Fibroblast of villous mesenchyme (primary cell): ENCODE measurements around the gene RCE1. TPM values are rescaled to one million over a fixed set of nuclear protein-coding genes. Genes with fewer than 3 reads are reported as not detected.

Experiments used
- DNase-seq: peaks from one replicate; pipeline ENCODE4 v3.0.0-alpha.2; 2010; ENCODE audit warnings: low read depth
- H3K4me3 ChIP-seq: 2 replicates; pipeline ENCODE4 v1.5.1; 2011; ENCODE audit warnings: low read depth, mild to moderate bottlenecking, low read length
- total RNA-seq: library from RNA; depleted of rRNA; stranded (reverse); fragments of >200 nt; gene quantifications from 2 replicates; pipeline ENCODE4 v1.2.3, GENCODE V29; 2012
- TF ChIP-seq, protein P1 (sequence below): IDR thresholded peaks from 2 replicates; pipeline ENCODE4 v1.5.1; 2012; ENCODE audit warnings: low read depth, mild to moderate bottlenecking, low read length; ENCODE audit not compliant: insufficient read depth

The RCE1 gene
- total RNA-seq, 1 donor, result 11.7 TPM

DNA sequence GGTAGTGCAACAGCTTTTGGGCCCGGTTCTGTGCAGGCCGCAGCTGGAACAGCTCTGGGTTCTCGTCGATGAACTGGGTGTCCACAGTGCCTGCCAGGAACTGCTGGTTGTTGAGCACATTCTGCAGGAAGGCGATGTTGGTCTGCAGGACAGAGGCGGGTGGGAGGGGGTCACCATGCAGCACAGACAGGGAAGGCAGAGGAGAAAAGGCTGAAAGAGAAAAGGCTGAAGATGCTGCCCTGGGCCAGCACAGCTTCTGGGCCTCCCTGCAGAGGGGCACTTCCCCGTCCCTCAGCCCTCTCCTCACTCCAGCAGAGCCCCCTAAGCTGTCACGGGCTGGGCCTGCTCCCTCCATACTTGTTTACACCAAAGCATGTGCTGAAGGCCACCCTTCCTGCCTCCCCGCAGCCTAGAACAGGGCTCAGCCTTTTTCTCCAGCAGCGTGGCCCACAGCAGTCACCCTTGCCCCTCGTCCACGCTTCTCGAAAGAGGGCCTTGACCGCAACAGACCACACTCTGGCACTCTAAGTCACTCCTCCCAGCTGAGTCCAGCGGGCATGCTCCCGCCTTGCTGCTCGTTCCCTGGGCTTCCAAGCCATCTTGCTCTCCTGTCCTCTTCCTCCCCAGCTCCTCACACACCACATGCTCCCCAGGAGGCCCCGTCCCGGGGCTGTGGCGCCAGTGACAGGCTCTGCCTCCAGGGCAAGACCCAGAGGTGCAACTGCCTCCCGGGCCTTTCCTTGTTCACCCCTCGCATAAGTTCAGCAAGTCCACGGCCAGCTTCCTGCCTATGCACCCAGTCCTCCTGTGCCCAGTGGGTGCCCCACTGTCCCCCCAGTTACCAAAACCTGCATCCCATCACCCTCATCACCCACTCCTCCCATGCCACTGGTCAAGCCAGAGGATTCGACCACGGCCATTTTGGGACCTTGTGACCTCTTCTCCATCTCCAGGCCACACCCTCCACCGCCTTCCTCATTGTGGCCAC, 10.3 kb downstream of the RCE1 start:
- TF ChIP-seq, protein P1, sequence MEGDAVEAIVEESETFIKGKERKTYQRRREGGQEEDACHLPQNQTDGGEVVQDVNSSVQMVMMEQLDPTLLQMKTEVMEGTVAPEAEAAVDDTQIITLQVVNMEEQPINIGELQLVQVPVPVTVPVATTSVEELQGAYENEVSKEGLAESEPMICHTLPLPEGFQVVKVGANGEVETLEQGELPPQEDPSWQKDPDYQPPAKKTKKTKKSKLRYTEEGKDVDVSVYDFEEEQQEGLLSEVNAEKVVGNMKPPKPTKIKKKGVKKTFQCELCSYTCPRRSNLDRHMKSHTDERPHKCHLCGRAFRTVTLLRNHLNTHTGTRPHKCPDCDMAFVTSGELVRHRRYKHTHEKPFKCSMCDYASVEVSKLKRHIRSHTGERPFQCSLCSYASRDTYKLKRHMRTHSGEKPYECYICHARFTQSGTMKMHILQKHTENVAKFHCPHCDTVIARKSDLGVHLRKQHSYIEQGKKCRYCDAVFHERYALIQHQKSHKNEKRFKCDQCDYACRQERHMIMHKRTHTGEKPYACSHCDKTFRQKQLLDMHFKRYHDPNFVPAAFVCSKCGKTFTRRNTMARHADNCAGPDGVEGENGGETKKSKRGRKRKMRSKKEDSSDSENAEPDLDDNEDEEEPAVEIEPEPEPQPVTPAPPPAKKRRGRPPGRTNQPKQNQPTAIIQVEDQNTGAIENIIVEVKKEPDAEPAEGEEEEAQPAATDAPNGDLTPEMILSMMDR, result no peak
- H3K4me3 ChIP-seq, result no peak overlapping the region
- no peak for DNase-seq

GRCh38 chr11:66854231-66854661, 11.0 kb downstream of the RCE1 start:
- no peak for DNase-seq
- no peak overlapping the region for H3K4me3 ChIP-seq
- TF ChIP-seq, protein P1, result no peak

GRCh38 chr11:66854729-66855211, 11.5 kb downstream of the RCE1 start:
- no peak overlapping the region for H3K4me3 ChIP-seq
- TF ChIP-seq, protein P1, result no peak
- DNase-seq, result no peak

GRCh38 chr11:66855574-66856495, 12.6 kb downstream of the RCE1 start:
- TF ChIP-seq, protein P1, result peak; percentile 2
- H3K4me3 ChIP-seq, result peak overlapping the region; percentile 65
- peak; percentile 89 for DNase-seq

DNA sequence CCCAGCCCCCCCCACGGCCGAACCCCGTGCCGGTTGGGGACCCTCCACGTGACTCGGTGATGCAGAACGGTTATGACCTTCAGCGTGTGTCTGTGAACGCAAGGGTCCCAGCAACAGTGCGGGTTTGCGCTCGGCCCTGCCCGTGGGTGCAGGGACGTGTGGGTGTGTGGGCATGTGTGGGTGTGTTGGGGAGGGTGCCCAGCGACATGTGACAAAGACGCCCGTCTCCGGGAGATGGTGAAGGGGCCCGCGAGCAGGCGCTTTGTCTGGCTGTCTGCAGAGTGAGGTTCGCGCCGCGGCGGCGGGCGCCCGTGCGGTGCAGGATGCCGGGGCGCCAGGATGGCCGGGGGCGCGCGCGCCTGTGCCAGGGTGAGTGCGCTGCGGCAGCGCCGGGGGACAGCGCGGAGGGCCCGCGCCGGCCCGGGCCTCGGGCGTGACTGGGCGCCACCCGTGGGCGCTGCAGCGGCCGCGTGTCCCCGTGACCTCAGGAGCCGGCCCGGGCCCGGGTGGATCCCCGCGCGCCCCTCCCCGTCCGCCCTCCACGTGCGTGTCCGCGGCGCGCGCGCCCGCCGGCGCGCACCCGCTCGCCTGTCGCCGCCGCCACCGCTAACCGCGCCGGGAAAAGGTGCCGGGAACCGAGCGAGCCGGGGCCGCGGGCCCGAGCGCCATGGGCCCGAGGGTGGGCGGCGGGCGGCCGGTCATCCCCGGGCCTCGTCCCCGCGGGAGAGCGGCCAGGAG, 13.4 kb downstream of the RCE1 start, which contains the start of gene LRFN4:
LRFN4 (plus strand) TSS at position 569 of the 738 bp plus-strand sequence. CDS start 681 bp downstream, outside the sequence.
- no peak for DNase-seq
- peak within 1 kb of the TSS; percentile 65 for H3K4me3 ChIP-seq
- TF ChIP-seq, protein P1, result no peak

- DNase-seq, result no peak
- H3K4me3 ChIP-seq, result peak overlapping the region; percentile 62
- TF ChIP-seq, protein P1, result no peak
These were observed 14.1 kb downstream of the RCE1 start for GRCh38 chr11:66857234-66857926.
